NCI-H2227 treated with DMSO at 0.1 percent for 48 hours (cell line): ENCODE results near the gene LRRC52.
A peak's percentile ranks its signal among the peaks of the same experiment; 100 is the strongest.

Experiments
- DNase-seq: peaks from one replicate; lab custom pipeline; 2025; lab: John Stamatoyannopoulos, UW

LRRC52 gene

DNA sequence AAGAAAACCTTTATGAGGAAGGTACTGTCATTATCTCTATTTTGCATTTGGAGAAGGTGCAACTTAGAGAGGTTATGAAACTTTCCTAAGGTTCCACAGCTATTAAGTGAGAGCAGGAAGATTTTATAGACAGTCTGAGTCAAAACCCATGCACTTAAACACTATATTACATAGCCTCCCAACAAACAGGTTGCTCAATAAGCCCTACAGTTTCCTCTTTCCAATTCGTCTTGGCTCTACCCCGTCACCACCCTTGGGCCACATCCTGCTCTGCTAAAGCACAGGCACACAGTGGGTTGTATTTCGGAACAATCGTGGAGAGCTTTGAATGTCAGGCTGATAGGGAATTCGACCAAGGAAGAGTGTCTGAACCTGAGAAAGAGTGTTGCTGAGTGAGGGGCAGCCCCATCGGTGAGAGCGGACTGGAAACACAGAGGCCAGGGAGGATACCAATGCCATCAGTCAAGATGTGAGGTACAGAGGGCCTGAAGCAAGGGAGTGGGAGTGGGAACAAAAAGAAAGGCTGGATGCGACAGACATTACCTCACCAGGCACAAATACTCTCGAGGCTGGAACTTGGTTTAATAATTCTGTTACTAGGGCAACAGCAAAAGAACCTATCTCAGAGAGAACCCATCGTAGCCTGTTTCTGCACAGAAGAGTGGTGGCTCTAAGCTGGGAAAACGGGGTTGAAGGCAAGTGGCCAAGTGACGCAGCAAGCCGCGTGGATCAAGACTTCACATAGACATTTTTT, 6.3 kb upstream of the LRRC52 start:
- no peak for DNase-seq

DNA sequence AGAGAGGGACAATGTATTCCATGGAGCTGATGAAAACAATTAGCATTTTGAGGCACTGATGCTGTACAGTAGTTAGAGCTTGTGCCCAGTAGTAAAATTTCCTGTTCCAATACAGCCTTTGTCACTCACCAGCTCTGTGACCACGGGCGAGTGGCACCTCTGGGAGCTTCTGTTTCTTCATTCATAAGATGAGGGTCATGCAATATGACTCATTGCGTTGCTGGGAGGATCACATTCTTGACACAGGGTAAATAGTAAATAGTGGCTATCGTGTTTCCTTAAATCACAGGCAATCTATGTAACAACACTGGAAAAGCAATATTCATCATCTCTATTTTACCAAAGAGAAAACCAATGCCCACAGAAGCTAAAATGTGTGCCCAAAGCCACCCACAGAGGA, 4.5 kb upstream of the LRRC52 start:
- no peak for DNase-seq

DNA sequence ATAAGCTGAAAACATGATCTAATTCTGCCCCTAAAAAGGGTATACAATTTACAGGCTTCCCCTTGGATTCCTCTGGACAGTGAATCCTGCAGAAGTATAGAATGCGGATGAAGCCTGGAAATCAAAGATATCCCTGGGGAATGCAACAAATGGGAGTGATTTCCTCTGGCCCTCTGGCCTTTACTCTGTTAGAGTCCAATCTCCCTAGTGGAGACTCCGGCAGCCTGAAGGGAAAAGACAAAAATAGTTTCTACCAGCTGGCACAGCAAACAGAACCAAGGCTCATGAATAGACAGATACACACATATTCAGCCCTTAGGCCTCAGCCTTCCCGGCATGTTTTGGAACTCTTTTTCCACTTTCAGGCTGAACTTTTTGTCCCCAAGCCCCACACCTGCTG, 3.9 kb upstream of the LRRC52 start:
- DNase-seq: no peak

DNA sequence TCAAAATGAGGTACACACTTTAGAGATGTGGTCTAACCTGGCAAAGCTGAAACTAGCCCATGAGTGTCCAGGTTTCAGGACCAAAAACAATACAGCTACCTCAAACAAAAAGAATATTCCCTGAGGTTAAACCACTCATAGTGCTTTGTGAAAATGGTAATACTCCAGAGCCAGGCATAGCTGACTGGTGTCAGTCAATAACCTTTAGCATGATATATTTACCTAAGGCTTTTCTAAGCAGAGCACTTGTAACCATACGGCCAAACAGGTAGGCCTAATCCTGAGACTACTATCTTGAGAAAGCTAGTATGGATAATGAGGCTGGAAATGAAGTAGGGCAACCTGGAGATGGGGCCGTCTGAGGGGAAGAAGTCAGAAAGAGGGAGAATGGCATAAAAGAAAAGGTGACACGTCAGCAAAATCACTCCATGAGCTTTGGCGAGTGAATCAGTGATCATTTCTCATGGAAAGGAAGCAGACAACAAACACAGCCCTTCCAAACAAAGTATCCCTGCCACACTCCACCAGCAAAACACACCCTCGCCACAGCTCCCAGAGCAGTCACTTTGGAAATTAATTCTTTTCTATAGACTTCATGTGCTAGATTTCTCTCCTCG, 1.7 kb upstream of the LRRC52 start:
- no peak for DNase-seq

DNA sequence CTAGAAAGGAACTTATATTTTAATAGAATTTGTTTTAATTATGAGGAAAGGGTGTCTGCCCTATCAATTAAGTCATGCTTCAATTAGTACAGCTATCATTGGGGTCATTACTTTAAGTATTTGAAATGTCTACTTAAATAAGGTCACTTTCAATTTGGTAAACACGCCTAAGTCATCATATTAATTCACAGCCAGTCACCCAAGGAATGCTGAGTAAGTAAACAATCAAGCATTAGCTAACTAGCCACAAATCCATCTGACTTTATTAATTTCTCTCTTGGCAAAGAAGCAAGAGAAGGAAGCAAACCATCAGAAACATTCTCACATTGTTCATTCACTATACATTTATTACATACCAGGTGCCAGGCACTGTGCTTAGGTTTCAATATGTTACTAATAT, 1.2 kb upstream of the LRRC52 start:
- DNase-seq: no peak

DNA sequence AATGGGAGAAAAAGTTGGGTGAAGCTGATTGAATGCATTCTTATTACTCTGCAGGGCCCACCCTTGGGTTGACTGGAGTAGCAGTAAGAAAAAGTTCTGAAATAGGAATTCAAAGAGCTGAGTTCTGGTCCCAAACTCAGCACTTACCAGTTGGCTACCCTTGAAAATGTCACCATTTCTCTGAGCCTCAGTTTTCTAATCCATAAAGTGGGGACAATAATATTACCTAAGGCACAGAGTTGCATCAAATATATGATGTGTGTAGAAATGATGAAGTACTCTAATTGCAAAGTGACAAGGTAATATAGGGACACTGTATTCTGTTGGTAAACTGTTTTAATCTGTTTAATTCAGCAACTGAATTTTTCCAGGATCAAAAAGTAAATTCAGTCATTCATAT, 1.2 kb downstream of the LRRC52 start:
- no peak for DNase-seq

DNA sequence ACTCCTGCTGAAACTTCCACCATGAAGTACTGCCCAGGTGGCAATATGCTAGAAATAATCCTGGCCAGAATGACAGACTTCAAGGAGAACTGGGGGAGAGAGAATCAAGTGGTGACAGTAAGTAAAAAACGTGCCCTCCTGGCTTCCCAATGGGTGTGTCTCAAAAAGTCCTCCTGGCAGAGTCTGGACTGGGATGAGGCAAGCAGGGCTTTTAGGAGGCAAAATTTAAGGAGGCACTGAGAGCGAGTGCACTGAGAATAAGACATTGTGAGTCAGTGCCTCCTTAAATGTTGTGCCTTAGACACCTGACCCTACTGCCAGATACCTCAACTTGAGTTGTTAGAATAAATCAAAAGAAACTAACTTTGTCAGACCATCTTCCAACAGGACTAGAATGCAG, 2.2 kb downstream of the LRRC52 start:
- DNase-seq: no peak

DNA sequence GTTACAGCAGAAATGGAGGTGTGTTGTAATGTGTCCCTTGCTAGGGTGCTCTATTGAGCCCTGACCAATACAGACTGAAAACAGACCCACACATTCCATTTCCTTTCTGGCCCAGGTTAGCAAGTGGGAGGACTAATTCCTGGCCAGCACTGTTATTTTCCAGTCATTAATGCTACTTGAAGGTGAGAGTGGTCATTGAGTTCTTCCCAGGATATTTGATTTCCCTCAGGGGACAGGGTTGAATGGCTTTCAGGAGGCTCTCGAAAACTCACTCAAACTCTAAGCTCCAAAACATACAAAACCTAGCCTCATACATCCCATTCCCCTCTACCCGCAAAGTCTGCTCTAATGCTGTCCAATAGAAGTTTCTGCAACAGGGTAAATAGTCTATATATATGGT, 6.2 kb downstream of the LRRC52 start:
- DNase-seq: peak; percentile 15

DNA sequence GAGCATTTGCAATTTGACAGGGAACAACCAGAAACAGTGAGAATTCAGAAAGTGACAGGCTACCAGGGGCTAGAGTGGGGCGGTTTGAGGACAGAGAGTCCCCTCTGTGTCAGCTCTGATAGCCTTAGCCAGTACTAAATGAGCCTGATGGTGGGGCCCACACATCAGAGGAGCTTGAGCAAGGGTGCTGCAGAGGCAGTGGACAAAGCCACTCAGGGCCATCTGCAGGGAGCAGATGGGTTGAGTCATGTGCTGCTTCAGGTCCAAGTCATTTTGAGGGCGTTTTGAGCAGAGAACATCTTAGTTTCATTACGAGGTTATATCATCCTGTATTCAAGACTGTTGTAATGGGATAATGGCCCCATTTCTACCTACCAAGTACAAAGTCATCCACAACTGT, 7.7 kb downstream of the LRRC52 start:
- DNase-seq: no peak

DNA sequence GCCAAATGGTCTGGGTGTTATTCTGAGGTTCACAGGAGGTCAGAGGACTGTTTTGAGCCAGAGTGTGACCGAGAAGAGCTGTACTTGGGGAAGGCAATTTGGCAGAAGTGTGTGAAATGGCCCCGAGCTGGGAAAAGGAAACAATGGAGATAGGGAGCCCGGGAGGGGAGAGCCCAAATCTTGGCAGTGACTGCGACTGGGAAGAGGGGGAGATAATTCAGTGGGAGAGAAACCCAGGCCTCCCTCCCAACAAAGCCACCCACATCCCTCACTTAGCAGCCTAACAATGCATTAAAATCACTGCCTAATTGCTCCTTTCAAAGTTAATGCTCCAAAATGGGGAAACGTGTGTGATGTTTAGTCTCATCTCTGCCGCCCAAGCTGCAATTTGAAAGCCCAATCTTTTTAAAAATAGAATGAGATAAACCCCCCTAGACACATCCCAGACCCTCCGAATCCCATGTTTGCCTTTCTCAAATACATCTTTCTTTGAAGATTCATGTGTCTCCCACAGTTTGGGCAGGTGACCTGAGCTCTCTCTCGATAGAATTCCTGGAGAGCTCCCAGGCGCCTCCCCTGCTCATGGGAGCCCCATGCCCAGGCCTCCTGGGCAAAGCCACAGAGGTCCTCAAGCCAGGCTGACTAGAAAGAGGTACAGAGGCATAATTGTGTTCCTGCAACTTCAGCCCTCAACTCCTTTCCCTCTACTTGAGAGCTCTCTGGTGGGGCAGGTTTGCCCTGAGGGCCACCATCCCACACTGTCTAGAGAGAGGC, 17.3 kb downstream of the LRRC52 start:
- DNase-seq: peak; percentile 5

DNA sequence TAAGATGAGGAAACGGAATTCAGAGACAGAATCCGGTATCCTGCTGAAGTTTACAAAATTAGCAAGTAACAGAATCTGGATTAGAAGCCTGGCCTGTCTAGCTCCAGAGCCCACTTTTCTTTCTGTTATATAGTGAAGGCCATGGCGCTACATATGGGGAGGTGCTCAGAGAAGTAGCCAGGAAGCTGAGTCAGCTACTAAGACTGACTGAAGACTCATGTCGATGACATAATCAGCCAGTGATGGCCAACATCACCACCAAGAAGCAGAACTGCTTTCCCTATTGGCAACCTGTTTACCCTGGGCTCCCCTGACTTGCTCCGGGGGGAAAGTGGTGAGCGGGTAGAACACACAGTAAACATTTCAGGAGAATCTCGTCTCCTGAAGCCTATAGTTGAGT, 18.8 kb downstream of the LRRC52 start:
- DNase-seq: no peak

DNA sequence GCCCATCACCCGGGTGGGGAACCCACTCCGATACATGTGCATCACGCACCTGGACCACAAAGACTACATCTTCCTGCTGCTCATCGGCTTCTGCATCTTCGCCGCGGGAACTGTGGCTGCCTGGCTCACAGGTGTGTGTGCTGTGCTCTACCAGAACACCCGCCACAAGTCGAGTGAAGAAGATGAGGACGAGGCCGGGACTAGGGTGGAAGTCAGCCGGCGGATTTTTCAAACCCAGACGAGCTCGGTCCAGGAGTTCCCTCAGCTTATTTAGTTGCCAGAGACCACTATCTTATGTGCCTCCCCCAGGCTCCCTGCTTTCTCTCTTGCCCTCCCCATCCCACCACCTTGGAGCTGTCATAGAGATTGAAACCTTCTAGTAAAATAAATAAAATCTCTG, 19.8 kb downstream of the LRRC52 start:
- DNase-seq: no peak

DNA sequence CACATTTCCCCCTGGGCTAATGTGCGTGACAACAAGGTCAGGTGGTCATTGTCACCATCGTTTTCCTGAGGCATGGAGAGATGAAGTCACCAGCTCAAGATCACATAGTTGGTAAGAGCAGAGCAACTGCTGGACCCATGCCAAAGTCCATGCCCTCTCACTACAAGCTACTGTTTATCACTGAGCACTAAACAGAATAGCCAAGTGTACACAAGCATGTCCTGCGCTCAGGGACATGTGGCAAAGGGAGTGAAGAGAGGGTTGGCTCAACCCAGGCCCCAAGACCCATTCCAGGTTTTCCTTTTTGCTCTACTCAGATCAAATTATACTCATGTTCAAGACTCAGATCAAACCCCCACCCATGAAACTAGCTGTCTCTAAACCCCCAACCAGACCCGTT, 20.8 kb downstream of the LRRC52 start:
- DNase-seq: no peak

DNA sequence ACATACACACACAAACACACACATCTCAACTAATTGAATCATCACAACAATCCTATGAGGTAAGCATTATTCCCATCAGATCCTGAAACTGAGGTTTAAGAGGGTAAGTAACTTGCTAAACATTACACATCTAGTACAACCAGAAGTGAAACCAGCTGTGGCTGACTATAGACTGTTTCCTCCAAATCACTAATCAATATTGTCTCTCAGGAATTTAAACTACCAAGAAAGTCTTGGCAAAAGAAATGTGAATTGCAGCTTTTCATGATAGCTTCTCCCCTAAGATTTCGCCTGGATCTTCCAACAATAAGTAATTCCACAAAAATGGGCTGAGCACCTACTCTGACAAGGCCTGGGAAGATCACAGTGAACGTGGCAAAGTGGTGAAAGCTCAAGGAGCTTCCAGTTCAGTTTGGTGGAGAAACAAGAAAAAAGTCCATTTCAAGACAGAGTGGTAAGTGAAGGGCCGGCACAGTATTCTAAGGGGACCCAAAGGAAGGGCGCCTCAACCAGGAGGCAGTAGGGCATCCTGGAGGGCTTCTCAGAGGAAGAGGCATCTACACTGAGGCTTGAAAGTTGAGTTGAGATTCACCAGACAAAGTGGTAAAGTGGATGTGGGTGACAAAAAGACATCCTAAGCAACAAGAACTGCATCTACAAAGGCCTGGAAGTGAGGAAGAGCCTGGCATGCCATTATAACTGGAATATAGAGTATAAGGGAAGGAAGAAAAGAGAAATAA, 22.1 kb downstream of the LRRC52 start:
- DNase-seq: no peak

DNA sequence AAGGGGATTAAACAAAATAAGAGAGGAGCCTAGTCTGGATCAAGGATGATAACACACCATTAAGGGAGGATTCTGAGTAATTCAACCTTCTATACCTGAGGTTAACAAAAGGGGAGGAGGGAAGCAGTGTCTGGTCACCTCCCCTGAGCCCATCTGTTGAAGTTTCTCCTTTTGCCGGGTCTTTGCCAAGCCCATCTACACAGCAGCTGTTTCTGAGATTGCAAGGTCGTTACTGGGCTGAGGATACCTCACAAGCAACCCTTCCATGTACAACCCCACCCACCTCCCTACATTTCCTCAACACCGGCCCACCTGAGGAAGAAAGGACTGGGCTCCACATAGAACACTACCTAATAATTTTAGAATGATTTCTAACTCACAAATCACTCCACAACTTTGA, 26.3 kb downstream of the LRRC52 start:
- DNase-seq: no peak

DNA sequence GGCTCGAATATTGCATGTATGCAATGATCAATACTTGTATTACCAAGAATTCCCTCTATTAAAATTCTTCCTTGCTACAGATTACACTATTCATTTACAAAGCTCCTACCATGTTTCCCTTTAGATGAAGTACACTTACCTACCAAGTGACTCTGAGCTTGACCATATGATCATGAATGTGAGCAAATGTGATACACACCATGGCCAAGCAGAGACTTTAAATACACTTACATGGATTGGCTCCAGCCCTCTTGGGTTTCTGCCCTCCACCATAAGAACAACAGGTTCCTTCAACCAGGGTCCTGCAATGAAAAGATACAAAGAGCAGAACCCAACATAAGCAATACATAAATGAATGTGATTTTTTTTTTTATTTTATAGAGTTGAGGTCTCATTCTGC, 30.0 kb downstream of the LRRC52 start:
- no peak for DNase-seq

DNA sequence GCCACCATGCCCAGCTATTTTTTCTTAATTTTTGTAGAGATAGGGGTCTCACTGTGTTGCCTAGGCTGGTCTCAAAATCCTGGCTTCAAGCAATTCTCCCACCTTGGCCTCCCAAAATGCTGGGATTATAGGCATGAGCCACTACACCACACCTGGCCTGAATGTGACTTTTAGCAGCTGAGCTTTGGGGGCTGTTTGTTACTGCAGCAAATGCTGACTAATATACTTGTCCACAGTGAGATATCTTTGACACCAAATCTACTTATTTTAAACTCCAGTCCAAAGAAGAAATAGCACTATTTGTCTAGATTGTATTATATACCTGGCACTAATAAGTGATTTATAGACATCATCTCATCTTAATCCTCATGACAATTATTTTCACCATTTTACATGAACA, 30.5 kb downstream of the LRRC52 start:
- no peak for DNase-seq

DNA sequence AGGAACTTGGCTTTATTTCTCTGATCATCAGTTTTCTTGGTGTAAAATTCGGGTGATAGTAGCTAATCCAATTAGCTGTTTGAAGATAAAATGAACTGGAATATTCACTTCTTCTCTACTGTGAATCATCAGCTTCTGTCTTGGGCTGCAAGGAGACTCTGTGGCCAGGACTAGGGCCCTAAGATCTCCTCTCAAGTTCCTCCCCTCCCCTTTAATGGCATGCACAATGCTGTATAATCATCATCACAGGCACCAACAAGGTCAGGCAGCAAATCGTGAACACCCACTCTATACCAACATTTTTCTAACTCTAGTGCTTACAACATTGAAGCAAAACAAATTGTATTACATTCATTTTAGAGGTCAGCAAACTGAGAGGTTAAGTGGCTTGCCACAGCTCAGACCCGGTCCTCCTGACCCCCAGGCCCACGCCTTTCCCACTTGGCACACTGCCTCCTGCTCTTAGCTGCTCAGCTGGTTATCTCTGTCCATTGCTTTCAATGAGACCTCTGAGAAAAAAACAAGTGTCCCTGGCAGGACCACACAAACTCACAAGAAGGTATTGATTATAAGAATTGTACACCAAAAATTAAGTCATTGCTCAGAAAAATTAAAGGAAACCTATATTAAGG, 31.8 kb downstream of the LRRC52 start:
- peak; percentile 71 for DNase-seq

DNA sequence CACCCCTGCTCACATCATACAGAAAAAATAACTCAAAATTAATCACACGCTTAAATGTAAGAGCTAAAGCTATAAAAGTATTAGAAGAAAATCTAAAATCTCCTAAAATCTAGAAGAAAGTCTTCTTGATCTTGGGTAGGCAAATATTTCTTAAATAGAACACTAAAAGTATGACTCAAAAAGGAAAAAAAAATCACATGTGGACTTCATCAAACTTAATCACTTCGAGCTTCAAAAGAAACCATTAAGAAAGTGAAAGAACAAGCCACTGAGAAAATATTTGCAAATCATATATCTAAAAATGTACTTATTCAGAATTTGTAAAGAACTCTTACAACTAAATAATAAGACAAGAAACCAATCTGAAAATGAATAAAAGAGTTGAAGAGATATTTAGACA, 32.7 kb downstream of the LRRC52 start:
- no peak for DNase-seq

DNA sequence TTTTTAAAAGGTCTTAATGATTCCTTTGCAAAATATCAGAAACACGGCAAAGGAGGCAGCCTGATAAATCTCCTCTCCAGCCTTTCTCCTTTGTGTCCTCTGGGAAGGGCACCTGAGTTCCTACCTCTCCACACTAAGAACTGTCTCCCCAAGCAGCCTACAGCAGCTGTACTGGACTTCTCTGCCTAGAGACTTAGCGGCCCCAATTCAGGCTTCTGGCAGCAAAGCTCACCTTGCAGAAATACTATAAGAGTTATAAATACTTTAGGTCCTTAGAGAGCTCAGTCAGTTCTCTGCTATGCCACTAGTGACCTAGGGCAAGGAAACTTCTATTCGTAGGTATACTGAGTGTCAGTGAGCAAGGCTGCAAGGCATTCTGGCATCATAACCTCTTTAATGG, 33.9 kb downstream of the LRRC52 start:
- DNase-seq: no peak

DNA sequence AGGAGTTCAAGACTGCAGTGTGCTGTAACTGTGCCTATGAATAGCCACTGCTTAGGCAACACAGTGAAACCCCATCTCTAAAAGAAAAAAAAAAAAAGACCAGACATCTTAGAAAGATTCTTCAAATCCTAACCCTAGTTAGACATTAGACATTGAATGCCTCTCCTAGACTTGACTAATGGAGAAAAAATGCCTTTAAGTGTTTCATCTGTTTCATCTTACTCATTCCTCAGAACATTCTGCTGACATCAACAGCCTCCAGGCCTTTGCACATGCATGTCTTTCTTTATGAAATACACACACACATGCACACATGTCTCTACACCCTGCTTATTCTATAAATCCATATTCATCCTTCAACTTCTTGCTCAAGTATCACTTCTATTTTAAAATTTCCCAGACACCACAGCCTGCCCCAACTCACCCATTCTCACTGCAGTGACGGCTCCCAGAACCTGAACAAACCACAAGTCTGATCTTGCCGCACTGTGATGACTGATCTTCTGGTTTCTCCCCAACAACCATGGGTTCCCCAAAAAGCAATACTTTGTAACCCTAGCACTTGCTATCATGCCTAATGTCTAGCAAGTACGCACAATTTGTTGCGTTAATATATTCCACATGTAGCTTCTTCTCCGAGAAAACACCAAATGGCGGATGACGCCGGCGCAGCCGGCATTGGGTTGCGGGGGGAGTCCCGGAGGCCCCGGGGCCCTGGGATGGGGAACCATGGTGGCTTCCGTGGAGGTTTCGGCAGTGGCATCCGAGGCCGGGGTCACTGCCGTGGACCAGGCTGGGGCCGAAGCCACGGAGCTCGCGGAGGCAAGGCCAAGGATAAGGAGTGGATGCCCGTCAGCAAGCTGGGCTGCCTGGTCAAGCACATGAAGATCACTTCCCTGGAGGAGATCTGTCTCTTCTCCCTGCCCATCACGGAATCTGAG, 37.4 kb downstream of the LRRC52 start:
- DNase-seq: no peak
